ENCODE data around the gene SCAMP4. TPM values are rescaled to one million over a fixed set of nuclear protein-coding genes. Genes with fewer than 3 reads are reported as not detected.

SCAMP4 gene
- total and polyA plus RNA-seq, 2 of the 13 experiments (the other 11 are each of a cell fraction or from before 2014, with no cell fraction given): 10.7 to 13.7 TPM

DNA sequence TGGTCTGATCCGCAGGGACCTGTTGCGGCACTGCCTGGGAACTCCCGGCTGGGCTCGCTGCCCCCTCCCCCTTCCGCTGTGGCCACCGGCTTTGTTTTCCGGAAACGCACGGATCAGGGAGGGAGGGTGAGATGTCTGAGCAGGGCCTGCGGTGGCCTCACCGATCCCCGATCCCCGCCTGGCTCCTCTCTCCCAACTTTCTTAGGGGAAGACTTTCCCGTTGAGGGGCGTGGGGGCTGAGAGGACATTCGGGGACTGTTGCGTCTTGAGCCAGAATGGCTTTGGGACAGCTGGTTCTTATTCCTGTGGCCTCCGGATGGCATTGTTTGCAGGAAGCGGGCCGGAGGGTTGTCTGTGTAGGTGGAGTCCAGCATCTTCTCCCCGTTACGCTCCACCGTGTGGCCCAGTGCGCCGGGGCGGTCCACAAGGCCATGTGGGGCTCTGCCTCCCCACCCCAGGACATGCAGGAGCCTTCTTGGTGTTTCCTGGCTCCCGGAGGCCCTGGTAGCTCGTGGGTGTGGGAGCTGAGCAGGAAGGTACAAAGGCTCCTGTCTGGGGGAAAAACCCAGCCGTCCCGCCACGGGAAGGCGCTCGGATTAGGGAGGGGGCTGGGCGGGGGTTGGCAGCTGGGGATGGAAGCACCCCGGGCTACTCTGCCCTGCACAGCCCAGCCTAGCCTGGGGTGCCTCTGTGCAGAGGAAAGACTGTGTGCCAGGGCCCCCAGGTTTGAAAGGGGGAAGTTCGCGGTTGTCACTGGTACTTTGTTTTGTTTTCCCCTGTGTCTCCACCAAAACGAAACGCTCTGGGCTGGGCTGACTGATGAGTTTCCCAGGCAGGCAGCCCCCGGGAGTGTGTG lies 37.1 kb downstream of the SCAMP4 start (continued):
- TF ChIP-seq ZNF331 (CRISPR knock-in tag; IDR thresholded peaks at IDR 0.05): peak; percentile 52; the same call in 1 of the 2 replicates
- TF ChIP-seq ZNF577 (CRISPR knock-in tag; IDR thresholded peaks at IDR 0.05; ENCODE audit: borderline replicate concordance, low read depth): no peak
- TF ChIP-seq HCFC1 (IDR thresholded peaks at IDR 0.05; ENCODE audit: low read depth, low read length): no peak
- TF ChIP-seq ZNF709 (CRISPR knock-in tag; IDR thresholded peaks at IDR 0.05): no peak
- TF ChIP-seq ZNF451 (CRISPR knock-in tag; IDR thresholded peaks at IDR 0.05): 0 out of 2 replicates have a peak, but pooled peaks have one; percentile 58
- TF ChIP-seq ZKSCAN8 (CRISPR knock-in tag; IDR thresholded peaks at IDR 0.05; ENCODE audit: borderline replicate concordance): peak; percentile 54; the same call in 1 of the 2 replicates
- TF ChIP-seq ETV5 (CRISPR knock-in tag; IDR thresholded peaks at IDR 0.05; ENCODE audit: borderline replicate concordance): peak; percentile 96
- TF ChIP-seq GABPB1 (CRISPR knock-in tag; IDR thresholded peaks at IDR 0.05): peak; percentile 89
- peak; percentile 57; the same call in 1 of the 2 replicates for TF ChIP-seq IRF2 (CRISPR knock-in tag; IDR thresholded peaks at IDR 0.05)
- 0 out of 2 replicates have a peak, but pooled peaks have one; percentile 43 for TF ChIP-seq ZZZ3 (CRISPR knock-in tag; IDR thresholded peaks at IDR 0.05; ENCODE audit: borderline replicate concordance)
- TF ChIP-seq NONO (IDR thresholded peaks at IDR 0.05): no peak
- no peak; the same call in 1 of the 2 replicates for TF ChIP-seq NONO (CRISPR knock-in tag; conservative IDR thresholded peaks at IDR 0.05)
- TF ChIP-seq MED13 (CRISPR knock-in tag; IDR thresholded peaks at IDR 0.05): no peak
- TF ChIP-seq, protein P1, sequence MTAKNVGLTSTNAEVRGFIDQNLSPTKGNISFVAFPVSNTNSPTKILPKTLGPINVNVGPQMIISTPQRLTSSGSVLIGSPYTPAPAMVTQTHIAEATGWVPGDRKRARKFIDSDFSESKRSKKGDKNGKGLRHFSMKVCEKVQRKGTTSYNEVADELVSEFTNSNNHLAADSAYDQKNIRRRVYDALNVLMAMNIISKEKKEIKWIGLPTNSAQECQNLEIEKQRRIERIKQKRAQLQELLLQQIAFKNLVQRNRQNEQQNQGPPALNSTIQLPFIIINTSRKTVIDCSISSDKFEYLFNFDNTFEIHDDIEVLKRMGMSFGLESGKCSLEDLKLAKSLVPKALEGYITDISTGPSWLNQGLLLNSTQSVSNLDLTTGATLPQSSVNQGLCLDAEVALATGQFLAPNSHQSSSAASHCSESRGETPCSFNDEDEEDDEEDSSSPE (CRISPR knock-in tag; IDR thresholded peaks at IDR 0.05): no peak
- no peak for TF ChIP-seq ZNF256 (CRISPR knock-in tag; conservative IDR thresholded peaks at IDR 0.05)
- no peak; the same call in 1 of the 2 replicates for TF ChIP-seq ZSCAN9 (CRISPR knock-in tag; IDR thresholded peaks at IDR 0.05; ENCODE audit: borderline replicate concordance)
- TF ChIP-seq THYN1 (CRISPR knock-in tag; IDR thresholded peaks at IDR 0.05; ENCODE audit: borderline replicate concordance, low read depth): no peak
- peak; percentile 66; the same call in 1 of the 2 replicates for TF ChIP-seq SRY (CRISPR knock-in tag; IDR thresholded peaks at IDR 0.05)
- peak; percentile 0 for TF ChIP-seq SRSF1 (optimal IDR thresholded peaks at IDR 0.05; ENCODE audit: low read depth, low read length)
- TF ChIP-seq KDM3A (CRISPR knock-in tag; IDR thresholded peaks at IDR 0.05; ENCODE audit: low read depth): 0 out of 2 replicates have a peak, but pooled peaks have one; percentile 36
- TF ChIP-seq ZNF431 (CRISPR knock-in tag; IDR thresholded peaks at IDR 0.05; ENCODE audit: borderline replicate concordance, low read depth): 0 out of 2 replicates have a peak, but pooled peaks have one; percentile 43
- 0 out of 2 replicates have a peak, but pooled peaks have one; percentile 12 for TF ChIP-seq AKAP8 (CRISPR knock-in tag; IDR thresholded peaks at IDR 0.05)
- TF ChIP-seq KDM2A (CRISPR knock-in tag; IDR thresholded peaks at IDR 0.05; ENCODE audit: borderline replicate concordance, low read depth): peak; percentile 71
- TF ChIP-seq KLF12 (CRISPR knock-in tag; IDR thresholded peaks at IDR 0.05; ENCODE audit: borderline replicate concordance): 0 out of 2 replicates have a peak, but pooled peaks have one; percentile 79
- TF ChIP-seq ZNF788 (CRISPR knock-in tag; IDR thresholded peaks at IDR 0.05; ENCODE audit: borderline replicate concordance): peak; percentile 42; the same call in 1 of the 2 replicates
- TF ChIP-seq, protein P2, sequence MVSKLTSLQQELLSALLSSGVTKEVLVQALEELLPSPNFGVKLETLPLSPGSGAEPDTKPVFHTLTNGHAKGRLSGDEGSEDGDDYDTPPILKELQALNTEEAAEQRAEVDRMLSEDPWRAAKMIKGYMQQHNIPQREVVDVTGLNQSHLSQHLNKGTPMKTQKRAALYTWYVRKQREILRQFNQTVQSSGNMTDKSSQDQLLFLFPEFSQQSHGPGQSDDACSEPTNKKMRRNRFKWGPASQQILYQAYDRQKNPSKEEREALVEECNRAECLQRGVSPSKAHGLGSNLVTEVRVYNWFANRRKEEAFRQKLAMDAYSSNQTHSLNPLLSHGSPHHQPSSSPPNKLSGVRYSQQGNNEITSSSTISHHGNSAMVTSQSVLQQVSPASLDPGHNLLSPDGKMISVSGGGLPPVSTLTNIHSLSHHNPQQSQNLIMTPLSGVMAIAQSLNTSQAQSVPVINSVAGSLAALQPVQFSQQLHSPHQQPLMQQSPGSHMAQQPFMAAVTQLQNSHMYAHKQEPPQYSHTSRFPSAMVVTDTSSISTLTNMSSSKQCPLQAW (CRISPR knock-in tag; IDR thresholded peaks at IDR 0.05): peak; percentile 81
- no peak for TF ChIP-seq ZNF816 (CRISPR knock-in tag; IDR thresholded peaks at IDR 0.05; ENCODE audit: borderline replicate concordance)
- peak; percentile 46; the same call in 1 of the 2 replicates for TF ChIP-seq ZFP36L1 (CRISPR knock-in tag; IDR thresholded peaks at IDR 0.05)
- TF ChIP-seq FOSL2 (CRISPR knock-in tag; IDR thresholded peaks at IDR 0.05): peak; percentile 25; the same call in 1 of the 2 replicates

Measured in HepG2 (cell line).